ENCODE data around the gene RITA1.
A peak's percentile ranks its signal among the peaks of the same experiment; 100 is the strongest.

Gene RITA1

GRCh38 chr12:113184098-113184899, 1.2 kb upstream of the RITA1 start:
- ATAC-seq: peak; percentile 79
- Mint-ChIP-seq H3K27me3 (no peaks in the 10 kb centered on the region), H3K4me1 (peaks cover 35% of the 10 kb centered on the region), H3K9me3 (no peaks in the 10 kb centered on the region), H3K4me3 (peak overlapping the region; percentile 94 to 96), H3K27ac (peak overlapping the region; percentile 71 to 97)
- DNase-seq: no peak

GRCh38 chr12:113184900-113185179, 681 bp upstream of the RITA1 start:
- Mint-ChIP-seq H3K4me3 (peak overlapping the region; percentile 94 to 96), H3K27me3 (no peaks in the 10 kb centered on the region), H3K4me1 (peaks cover 35% of the 10 kb centered on the region), H3K27ac (peak overlapping the region; percentile 97 to 99), H3K9me3 (no peaks in the 10 kb centered on the region)
- peak; percentile 90 for ATAC-seq
- DNase-seq: peak; percentile 89 to 91

- H3K27me3 Mint-ChIP-seq: no peaks in the 10 kb centered on the region
These were observed 478 bp downstream of the RITA1 start for GRCh38 chr12:113186033-113186365.

GRCh38 chr12:113186666-113187325, 1.3 kb downstream of the RITA1 start:
- peak overlapping the region; percentile 94 to 96 for H3K4me3 Mint-ChIP-seq
- DNase-seq (no peak), ATAC-seq (no peak)
- no peaks in the 10 kb centered on the region for H3K9me3 Mint-ChIP-seq
- H3K27me3 Mint-ChIP-seq: no peaks in the 10 kb centered on the region
- H3K4me1 Mint-ChIP-seq: peaks cover 31% of the 10 kb centered on the region
- peak overlapping the region; percentile 90 to 99 for H3K27ac Mint-ChIP-seq

More at GRCh38 chr12:113186033-113186365, 478 bp downstream of the RITA1 start:
- DNase-seq: no peak
- Mint-ChIP-seq H3K4me3 (peak overlapping the region; percentile 94 to 96), H3K9me3 (no peaks in the 10 kb centered on the region), H3K27ac (peak overlapping the region; percentile 90 to 99), H3K4me1 (peaks cover 35% of the 10 kb centered on the region)
- ATAC-seq: no peak

- Mint-ChIP-seq H3K4me3 (no peak overlapping the region), H3K9me3 (no peaks in the 10 kb centered on the region), H3K27me3 (no peaks in the 10 kb centered on the region), H3K27ac (no peak overlapping the region), H3K4me1 (peaks cover 22% of the 10 kb centered on the region)
- DNase-seq (no peak), ATAC-seq (no peak)
These were observed 3.8 kb downstream of the RITA1 start for GRCh38 chr12:113189361-113189760.

- DNase-seq: no peak
- no peak overlapping the region for H3K27ac Mint-ChIP-seq
- H3K4me3 Mint-ChIP-seq: no peak overlapping the region
- H3K27me3 Mint-ChIP-seq: no peaks in the 10 kb centered on the region
- no peaks in the 10 kb centered on the region for H3K9me3 Mint-ChIP-seq
- peaks cover 22% of the 10 kb centered on the region for H3K4me1 Mint-ChIP-seq
- ATAC-seq: no peak
These were observed 5.2 kb downstream of the RITA1 start for GRCh38 chr12:113190761-113191160.

GRCh38 chr12:113191227-113191626, 5.7 kb downstream of the RITA1 start:
- H3K27ac Mint-ChIP-seq: no peak overlapping the region
- no peak for ATAC-seq
- peaks cover 20% of the 10 kb centered on the region for H3K4me1 Mint-ChIP-seq
- no peaks in the 10 kb centered on the region for H3K9me3 Mint-ChIP-seq
- DNase-seq: no peak
- H3K27me3 Mint-ChIP-seq: no peaks in the 10 kb centered on the region
- no peak overlapping the region for H3K4me3 Mint-ChIP-seq

- DNase-seq: no peak
- Mint-ChIP-seq H3K9me3 (no peaks in the 10 kb centered on the region), H3K4me1 (peaks cover 17% of the 10 kb centered on the region), H3K27me3 (no peaks in the 10 kb centered on the region), H3K4me3 (no peak overlapping the region), H3K27ac (no peak overlapping the region)
- no peak for ATAC-seq
These were observed 9.5 kb downstream of the RITA1 start for GRCh38 chr12:113194971-113195391.

GRCh38 chr12:113195598-113195997, 10.1 kb downstream of the RITA1 start:
- H3K4me3 Mint-ChIP-seq: no peak overlapping the region
- DNase-seq (no peak), ATAC-seq (no peak)
- H3K27ac Mint-ChIP-seq: peak overlapping the region in 1 of 2 donors; percentile 14
- H3K27me3 Mint-ChIP-seq: no peaks in the 10 kb centered on the region
- no peaks in the 10 kb centered on the region for H3K9me3 Mint-ChIP-seq
- H3K4me1 Mint-ChIP-seq: peaks cover 17% of the 10 kb centered on the region

- Mint-ChIP-seq H3K9me3 (no peaks in the 10 kb centered on the region), H3K4me3 (no peak overlapping the region), H3K27ac (no peak overlapping the region), H3K27me3 (no peaks in the 10 kb centered on the region), H3K4me1 (peaks cover 22% of the 10 kb centered on the region)
- ATAC-seq: no peak
- DNase-seq: no peak
These were observed 11.1 kb downstream of the RITA1 start for GRCh38 chr12:113196582-113196981.

GRCh38 chr12:113196990-113197389, 11.5 kb downstream of the RITA1 start:
- Mint-ChIP-seq H3K27me3 (no peaks in the 10 kb centered on the region), H3K27ac (no peak overlapping the region), H3K9me3 (no peaks in the 10 kb centered on the region), H3K4me3 (no peak overlapping the region), H3K4me1 (peaks cover 22% of the 10 kb centered on the region)
- ATAC-seq (peak; percentile 99), DNase-seq (peak; percentile 67 to 76)

- H3K9me3 Mint-ChIP-seq: no peaks in the 10 kb centered on the region
- peaks cover 22% of the 10 kb centered on the region for H3K4me1 Mint-ChIP-seq
- H3K27ac Mint-ChIP-seq: no peak overlapping the region
- H3K27me3 Mint-ChIP-seq: no peaks in the 10 kb centered on the region
- DNase-seq (no peak), ATAC-seq (no peak)
- no peak overlapping the region for H3K4me3 Mint-ChIP-seq
These were observed 12.1 kb downstream of the RITA1 start for GRCh38 chr12:113197518-113198077.

- DNase-seq: no peak
- peaks cover 22% of the 10 kb centered on the region for H3K4me1 Mint-ChIP-seq
- H3K4me3 Mint-ChIP-seq: no peak overlapping the region
- no peaks in the 10 kb centered on the region for H3K27me3 Mint-ChIP-seq
- no peak for ATAC-seq
- H3K9me3 Mint-ChIP-seq: no peaks in the 10 kb centered on the region
- peak overlapping the region in 1 of 2 donors; percentile 34 for H3K27ac Mint-ChIP-seq
These were observed 12.8 kb downstream of the RITA1 start for GRCh38 chr12:113198296-113198695.

- Mint-ChIP-seq H3K4me3 (no peak overlapping the region), H3K27me3 (no peaks in the 10 kb centered on the region), H3K4me1 (peaks cover 24% of the 10 kb centered on the region), H3K9me3 (no peaks in the 10 kb centered on the region), H3K27ac (no peak overlapping the region)
- ATAC-seq: no peak
- no peak for DNase-seq
These were observed 14.7 kb downstream of the RITA1 start for GRCh38 chr12:113200021-113200797.

GRCh38 chr12:113201187-113202177, 16.0 kb downstream of the RITA1 start:
- Mint-ChIP-seq H3K4me1 (peaks cover 28% of the 10 kb centered on the region), H3K4me3 (no peak overlapping the region), H3K27me3 (no peaks in the 10 kb centered on the region), H3K9me3 (peaks cover 0 to 5% of the 10 kb centered on the region in 2 donors), H3K27ac (peak overlapping the region in 1 of 2 donors; percentile 90)
- DNase-seq (no peak), ATAC-seq (no peak)

All from stimulated activated naive CD8-positive, alpha-beta T cell treated with anti-CD3 and anti-CD28 coated beads, Interleukin-15, amount 100 ng/mL, for 72 hours (primary cell).